Stimulated activated CD8-positive, alpha-beta memory T cell treated with anti-CD3 and anti-CD28 coated beads, Interleukin-4, amount 100 ng/mL, for 4 hours (primary cell): ENCODE measurements around the gene TTC31.

Experiments
- DNase-seq, 2 donors: peaks; one replicate each; pipeline ENCODE4 v3.0.0-alpha.2; 2020; ENCODE audit warnings: low read depth in 2 of 2, low spot score in 1 of 2

Gene TTC31

GRCh38 chr2:74503506-74504475, 20.9 kb downstream of the TTC31 start:
- DNase-seq: no peak

GRCh38 chr2:74504591-74504990, 21.7 kb downstream of the TTC31 start:
- DNase-seq: no peak

GRCh38 chr2:74505448-74506246, 22.8 kb downstream of the TTC31 start:
- DNase-seq: no peak

- peak; percentile 98 to 99 for DNase-seq
These were observed 24.5 kb downstream of the TTC31 start, which contains the start of gene PCGF1 for GRCh38 chr2:74507145-74507925. TSS of gene PCGF1 (minus strand) at chr2:74507695. CDS start at chr2:74507668, 27 bp downstream.

- DNase-seq: no peak
These were observed 25.1 kb downstream of the TTC31 start for GRCh38 chr2:74507926-74508520.

GRCh38 chr2:74510272-74510671, 27.4 kb downstream of the TTC31 start:
- DNase-seq: no peak

- no peak for DNase-seq
These were observed 28.5 kb downstream of the TTC31 start for GRCh38 chr2:74511104-74511989.

GRCh38 chr2:74512744-74513604, 30.1 kb downstream of the TTC31 start:
- no peak for DNase-seq

GRCh38 chr2:74513605-74514367, 30.9 kb downstream of the TTC31 start:
- no peak for DNase-seq

- DNase-seq: no peak
These were observed 31.7 kb downstream of the TTC31 start, which contains the start of gene TLX2 for GRCh38 chr2:74514368-74515270. TSS of gene TLX2 (plus strand) at chr2:74514450. CDS start at chr2:74514807, 357 bp downstream.

- no peak for DNase-seq
These were observed 32.5 kb downstream of the TTC31 start for GRCh38 chr2:74515271-74515980.

GRCh38 chr2:74515981-74516633, 33.2 kb downstream of the TTC31 start:
- peak; percentile 47 to 57 for DNase-seq

- no peak for DNase-seq
These were observed 33.8 kb downstream of the TTC31 start for GRCh38 chr2:74516650-74517049.

- no peak for DNase-seq
These were observed 39.6 kb downstream of the TTC31 start for GRCh38 chr2:74522516-74522915.

GRCh38 chr2:74524005-74524404, 41.1 kb downstream of the TTC31 start:
- no peak for DNase-seq
